G401.6 (cell line): Measurements from ENCODE around the gene PLA2G3.

Experiments
- FAIRE-seq: peaks from 2 replicates; lab custom pipeline; 2012; peaks lifted over from hg19 to GRCh38; lab: Jason Lieb, UNC

PLA2G3 gene

GRCh38 chr22:31085928-31086327 is 54.4 kb downstream of the PLA2G3 start:
- no peak for FAIRE-seq

GRCh38 chr22:31085493-31085824 is 54.8 kb downstream of the PLA2G3 start:
- no peak for FAIRE-seq

GRCh38 chr22:31084811-31085492 is 55.4 kb downstream of the PLA2G3 start:
- FAIRE-seq, result no peak
